Stimulated activated CD8-positive, alpha-beta memory T cell treated with anti-CD3 and anti-CD28 coated beads, Interleukin-4, amount 100 ng/mL, for 4 hours (primary cell): Measurements from ENCODE around the gene ZSWIM6.

Experiments used
- DNase-seq, 2 donors: peaks; one replicate each; pipeline ENCODE4 v3.0.0-alpha.2; 2020; ENCODE audit warnings: low read depth in 2 of 2, low spot score in 1 of 2

ZSWIM6 gene

DNA sequence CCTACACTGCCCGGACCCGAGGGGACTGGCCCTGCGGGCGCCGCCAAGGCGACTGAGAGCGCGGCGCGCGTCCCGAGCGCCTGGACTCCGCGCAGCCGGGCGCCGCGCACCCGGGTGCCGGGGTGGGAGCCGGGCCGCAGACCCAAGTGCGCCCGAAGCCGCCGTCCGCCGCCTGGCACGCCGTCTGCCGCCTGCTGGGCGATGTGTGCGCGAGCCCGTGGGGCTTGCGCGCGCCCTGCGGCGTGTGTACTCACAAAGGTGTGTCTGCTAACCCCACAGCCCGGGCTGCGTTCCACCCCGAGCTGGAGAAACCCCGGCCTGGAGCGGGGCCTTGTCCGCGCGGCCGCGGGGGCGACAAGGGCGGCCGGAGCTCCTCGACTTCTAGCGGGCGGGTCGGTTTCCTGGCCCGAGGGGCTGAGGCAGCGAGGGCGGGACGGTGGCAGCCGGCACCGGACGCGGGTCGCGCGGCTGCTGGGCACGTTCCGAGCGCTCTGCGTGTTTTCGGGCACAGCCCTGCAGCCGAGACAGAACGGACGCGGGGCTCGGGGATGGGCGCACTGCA lies 1.1 kb upstream of the ZSWIM6 start:
- DNase-seq = peak in 1 of 2 donors; percentile 38

GRCh38 chr5:61332358-61332749 lies 296 bp downstream of the ZSWIM6 start:
- DNase-seq = no peak

GRCh38 chr5:61332851-61333320 lies 828 bp downstream of the ZSWIM6 start:
- no peak for DNase-seq

- DNase-seq = no peak
Observed at GRCh38 chr5:61333321-61333953, 1.4 kb downstream of the ZSWIM6 start.

DNA sequence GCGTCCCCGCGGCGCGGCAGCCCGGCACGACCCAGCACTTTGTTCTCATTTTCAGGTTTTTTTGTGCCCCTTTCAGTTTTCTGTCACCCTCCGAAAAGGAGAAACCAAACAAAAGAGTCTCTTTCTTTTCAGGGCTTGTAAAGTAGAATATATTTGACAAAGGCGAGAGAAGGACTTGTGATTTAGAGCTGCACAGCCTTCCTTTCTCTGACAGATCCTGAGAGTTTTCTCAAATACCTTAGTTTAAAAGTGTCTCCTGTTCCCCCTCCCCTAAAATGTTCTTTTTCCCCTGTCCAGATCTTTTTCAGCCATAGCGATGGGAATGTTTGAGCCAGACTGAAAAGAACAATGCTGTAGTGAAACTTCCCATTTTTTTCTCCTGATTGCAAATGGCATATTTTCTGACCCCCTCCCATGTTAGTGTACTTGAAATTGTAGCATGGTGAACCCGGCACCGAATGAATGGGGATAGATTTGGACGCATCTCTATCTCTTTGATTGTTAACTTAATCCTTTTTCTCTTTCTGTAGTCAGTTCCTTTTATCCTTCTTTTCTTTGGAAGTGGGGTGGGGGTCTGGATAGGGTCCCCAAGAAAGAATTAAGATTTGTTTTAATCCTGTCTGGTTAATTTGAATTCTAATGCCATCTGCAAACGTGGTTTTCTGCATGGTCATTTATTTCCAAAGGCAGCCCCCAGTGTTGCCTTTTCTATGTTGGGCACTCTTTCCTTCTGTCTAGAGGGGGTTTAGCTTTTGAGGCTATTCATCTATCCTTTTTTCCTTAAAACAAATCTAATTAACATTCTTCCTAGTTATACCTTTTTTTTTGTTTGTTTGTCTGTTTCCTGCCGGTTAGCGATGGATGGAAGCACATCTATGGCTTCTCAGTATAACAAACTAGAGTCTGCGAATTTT lies 2.2 kb downstream of the ZSWIM6 start:
- no peak for DNase-seq

GRCh38 chr5:61334868-61335615 lies 3.0 kb downstream of the ZSWIM6 start:
- DNase-seq = no peak

DNA sequence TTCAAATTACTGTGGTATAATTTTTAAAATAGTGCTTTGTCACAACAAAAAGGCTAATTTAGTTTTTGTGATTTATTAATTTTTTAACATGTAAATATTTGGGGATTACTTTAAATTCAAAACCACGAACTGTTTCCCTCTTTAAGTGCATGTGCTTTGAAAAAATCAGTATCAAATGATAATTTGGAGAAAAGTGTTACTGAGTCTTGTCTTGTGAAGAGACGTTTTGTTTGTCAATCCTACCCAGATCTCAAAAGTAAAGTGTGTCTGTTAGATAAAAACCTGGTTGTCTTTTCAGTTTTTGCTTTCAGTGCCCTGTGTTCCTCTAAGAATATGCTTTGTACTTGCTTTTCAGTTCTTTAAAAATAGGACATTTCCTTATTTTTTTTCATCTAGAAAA lies 7.7 kb downstream of the ZSWIM6 start:
- DNase-seq = no peak

GRCh38 chr5:61340775-61341361 lies 8.8 kb downstream of the ZSWIM6 start:
- no peak for DNase-seq

DNA sequence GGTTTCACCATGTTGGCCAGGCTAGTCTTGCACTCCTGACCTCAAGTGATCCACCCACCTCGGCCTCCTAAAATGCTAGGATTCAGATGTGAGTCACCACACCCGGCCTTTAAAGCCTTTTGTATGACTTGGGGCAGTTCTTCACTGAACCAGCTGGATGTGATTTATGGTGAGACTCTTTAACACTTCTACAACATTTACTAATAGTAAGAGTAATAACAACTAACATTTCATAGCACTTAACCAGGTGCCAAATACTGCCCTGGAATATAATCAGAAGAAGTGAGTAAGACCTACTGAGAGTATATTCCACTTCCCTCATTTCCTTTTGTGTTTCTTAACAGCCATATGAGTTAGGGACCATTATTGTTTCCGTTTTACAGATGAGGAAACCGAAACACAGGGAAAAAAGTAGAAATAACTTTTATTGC lies 10.0 kb downstream of the ZSWIM6 start:
- no peak for DNase-seq

- DNase-seq = no peak
Observed at GRCh38 chr5:61344187-61344944, 12.3 kb downstream of the ZSWIM6 start.

- no peak for DNase-seq
Observed at GRCh38 chr5:61346511-61346910, 14.5 kb downstream of the ZSWIM6 start.

GRCh38 chr5:61347080-61347479 lies 15.0 kb downstream of the ZSWIM6 start:
- no peak for DNase-seq

- no peak for DNase-seq
Observed at GRCh38 chr5:61348447-61348846, 16.4 kb downstream of the ZSWIM6 start.

- DNase-seq = no peak
Observed at GRCh38 chr5:61349935-61350334, 17.9 kb downstream of the ZSWIM6 start.

- no peak for DNase-seq
Observed at GRCh38 chr5:61350535-61350934, 18.5 kb downstream of the ZSWIM6 start.

GRCh38 chr5:61351733-61352132 lies 19.7 kb downstream of the ZSWIM6 start:
- DNase-seq = no peak

- no peak for DNase-seq
Observed at GRCh38 chr5:61352180-61352579, 20.1 kb downstream of the ZSWIM6 start.

DNA sequence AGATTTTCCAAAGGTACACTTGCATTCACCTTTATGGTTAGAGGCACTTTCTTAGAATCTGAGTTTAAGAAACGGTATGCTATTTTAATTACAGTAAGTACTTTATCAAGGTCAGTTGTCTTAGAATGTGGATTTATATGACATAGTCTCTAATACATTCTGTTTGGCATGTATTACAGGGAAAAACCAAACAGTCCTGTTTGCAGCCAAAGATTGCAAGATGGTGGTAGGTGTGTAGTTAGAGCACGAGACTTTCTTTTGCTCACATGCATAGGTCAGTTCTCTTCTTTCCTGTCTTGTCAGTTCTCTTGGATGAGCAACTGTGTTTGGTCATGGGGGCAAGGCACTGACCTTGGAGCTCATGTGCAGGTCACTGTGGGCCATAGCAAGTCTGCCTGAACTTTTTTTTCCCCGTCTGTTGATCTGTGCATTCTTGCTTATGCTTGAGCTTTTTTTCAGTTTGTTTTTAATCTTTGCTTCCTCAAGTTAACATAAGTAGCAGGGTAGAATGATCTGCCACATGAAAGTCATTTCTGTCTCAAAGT lies 20.6 kb downstream of the ZSWIM6 start:
- no peak for DNase-seq

DNA sequence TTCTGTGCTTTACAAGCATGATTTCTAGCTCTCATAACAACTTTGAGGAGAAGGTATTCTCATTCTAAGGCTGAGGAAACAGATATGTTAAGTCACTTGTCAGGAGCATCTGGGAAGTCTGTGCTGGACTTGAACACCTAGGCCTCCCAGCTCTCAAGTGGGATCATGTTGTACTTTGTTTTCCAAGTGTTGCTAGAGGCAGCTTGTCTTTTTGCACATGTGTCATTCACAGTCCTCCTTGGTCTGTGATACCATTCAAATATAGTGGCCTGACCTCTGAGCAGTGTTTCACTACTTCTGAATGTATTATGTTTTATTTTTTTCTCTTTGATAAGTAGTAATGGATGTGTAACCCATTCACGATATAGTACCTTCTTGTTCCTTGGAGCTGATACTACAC lies 21.2 kb downstream of the ZSWIM6 start:
- no peak for DNase-seq

DNA sequence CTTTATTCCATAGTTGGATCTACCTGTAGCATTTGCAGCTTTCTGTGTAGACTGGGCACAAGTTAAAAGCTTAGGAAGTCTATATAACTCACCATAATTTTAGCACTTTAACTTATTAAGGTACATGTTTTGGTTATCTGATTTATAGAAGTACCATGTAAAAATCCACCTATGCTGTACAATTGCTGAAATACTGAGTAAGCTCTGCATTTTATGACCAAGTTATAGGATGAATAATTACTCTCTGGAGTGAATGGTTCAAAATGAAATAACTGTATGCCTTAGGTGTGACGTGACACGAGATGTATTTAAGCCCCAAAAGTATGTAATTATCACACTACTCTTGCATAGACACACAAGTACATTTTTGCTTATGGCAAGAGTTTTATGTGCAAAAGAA lies 22.1 kb downstream of the ZSWIM6 start:
- no peak for DNase-seq
